Ascending aorta (tissue), 2 donors: Measurements from ENCODE around the gene MSTO1. TPM values are rescaled to one million over a fixed set of nuclear protein-coding genes. Genes with fewer than 3 reads are reported as not detected.
"Not testable (repeated sequence)": the region's sequence is repeated elsewhere in the genome, so short reads cannot be mapped to it uniquely, and the experiment has no call there.

Experiments used
- DNase-seq, 2 donors: peaks; one replicate each; pipeline ENCODE4 v3.0.0-alpha.2; 2019; ENCODE audit warnings: low spot score in 2 of 2
- H3K27ac ChIP-seq, 2 donors: fragments of 200-600 bp; sonication (generic); one replicate each; pipeline ENCODE4 v1.5.1; 2016 to 2017; ENCODE audit warnings: mild to moderate bottlenecking in 1 of 2
- H3K27me3 ChIP-seq: fragments of 200-600 bp; sonication (generic); one replicate; pipeline ENCODE4 v1.5.1; 2017
- H3K36me3 ChIP-seq, 2 donors: fragments of 200-600 bp; sonication (generic); one replicate each; pipeline ENCODE4 v1.5.1; 2016
- H3K4me1 ChIP-seq, 2 donors: fragments of 200-600 bp; sonication (generic); one replicate each; pipeline ENCODE4 v1.5.1; 2016 to 2017; ENCODE audit warnings: mild to moderate bottlenecking in 1 of 2
- H3K4me3 ChIP-seq, 2 donors: fragments of 200-600 bp; sonication (generic); one replicate each; pipeline ENCODE4 v1.5.1; 2016 to 2017; ENCODE audit warnings: mild to moderate bottlenecking in 1 of 2
- H3K9me3 ChIP-seq, 2 donors: fragments of 200-600 bp; sonication (generic); one replicate each; pipeline ENCODE4 v1.5.1; 2016
- intact Hi-C: fragments of 100-400 bp; cut with DNase I; formaldehyde crosslinking; loops from one replicate; pipeline ENCODE4 v1.15.1; 2023
- total RNA-seq: library from RNA; depleted of rRNA; stranded (reverse); fragments of >200 nt; gene quantifications from one replicate; pipeline ENCODE4 v1.1.0, GENCODE V29; 2016
- TF ChIP-seq, protein P1 (sequence below), 3 experiments: fragments of 200-600 bp in 2 of 3; fragments of 450-650 bp in 1 of 3; sonication (generic) in 2 of 3; IDR thresholded peaks; one replicate each; pipeline ENCODE4 v1.5.1; 2016 to 2019; ENCODE audit warnings: antibody characterized with exemption in 3 of 3, mild to moderate bottlenecking in 1 of 3, moderate library complexity in 1 of 3

Gene MSTO1
- total RNA-seq, 1 donor from 2014 or later, result 8.6 TPM

- H3K27me3 ChIP-seq, result no peaks in the 10 kb centered on the region
- H3K27ac ChIP-seq, result no peak overlapping the region
- intact Hi-C loops, result no loop called here
- no peaks in the 10 kb centered on the region for H3K36me3 ChIP-seq
- TF ChIP-seq, protein P1, sequence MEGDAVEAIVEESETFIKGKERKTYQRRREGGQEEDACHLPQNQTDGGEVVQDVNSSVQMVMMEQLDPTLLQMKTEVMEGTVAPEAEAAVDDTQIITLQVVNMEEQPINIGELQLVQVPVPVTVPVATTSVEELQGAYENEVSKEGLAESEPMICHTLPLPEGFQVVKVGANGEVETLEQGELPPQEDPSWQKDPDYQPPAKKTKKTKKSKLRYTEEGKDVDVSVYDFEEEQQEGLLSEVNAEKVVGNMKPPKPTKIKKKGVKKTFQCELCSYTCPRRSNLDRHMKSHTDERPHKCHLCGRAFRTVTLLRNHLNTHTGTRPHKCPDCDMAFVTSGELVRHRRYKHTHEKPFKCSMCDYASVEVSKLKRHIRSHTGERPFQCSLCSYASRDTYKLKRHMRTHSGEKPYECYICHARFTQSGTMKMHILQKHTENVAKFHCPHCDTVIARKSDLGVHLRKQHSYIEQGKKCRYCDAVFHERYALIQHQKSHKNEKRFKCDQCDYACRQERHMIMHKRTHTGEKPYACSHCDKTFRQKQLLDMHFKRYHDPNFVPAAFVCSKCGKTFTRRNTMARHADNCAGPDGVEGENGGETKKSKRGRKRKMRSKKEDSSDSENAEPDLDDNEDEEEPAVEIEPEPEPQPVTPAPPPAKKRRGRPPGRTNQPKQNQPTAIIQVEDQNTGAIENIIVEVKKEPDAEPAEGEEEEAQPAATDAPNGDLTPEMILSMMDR (IDR thresholded peaks at IDR 0.05), result no peak
- no peak for DNase-seq
- H3K9me3 ChIP-seq, result no peaks in the 10 kb centered on the region
- H3K4me1 ChIP-seq, result no peaks in the 10 kb centered on the region
- H3K4me3 ChIP-seq, result no peak overlapping the region
Observed at GRCh38 chr1:155622191-155622590, 12.2 kb downstream of the MSTO1 start.

DNA sequence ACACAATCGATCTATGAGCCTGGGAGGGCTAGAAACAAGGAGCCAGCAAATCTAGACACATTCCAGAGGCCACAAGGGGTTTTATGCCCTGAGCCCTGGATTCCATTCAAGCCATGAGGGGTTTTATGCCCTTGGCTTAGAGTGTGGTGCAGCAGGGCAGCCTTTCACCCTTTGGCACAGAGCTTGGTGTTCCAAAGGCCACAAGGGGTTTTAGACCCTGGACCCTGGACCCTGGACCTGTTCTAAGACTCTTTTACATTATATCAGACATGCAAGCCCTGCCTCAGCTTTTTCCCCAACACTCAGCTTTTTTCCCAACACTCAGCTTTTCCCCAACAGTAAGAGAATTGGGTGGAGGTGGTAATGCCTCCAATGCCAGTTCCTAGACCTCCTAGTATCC is 13.3 kb downstream of the MSTO1 start:
- H3K36me3 ChIP-seq, result no peaks in the 10 kb centered on the region
- H3K9me3 ChIP-seq, result no peaks in the 10 kb centered on the region
- H3K4me3 ChIP-seq, result no peak overlapping the region
- no peak overlapping the region for H3K27ac ChIP-seq
- no peaks in the 10 kb centered on the region for H3K4me1 ChIP-seq
- intact Hi-C loops, result no loop called here
- TF ChIP-seq, protein P1 (IDR thresholded peaks at IDR 0.05), result no peak
- no peak for DNase-seq
- H3K27me3 ChIP-seq, result no peaks in the 10 kb centered on the region

DNA sequence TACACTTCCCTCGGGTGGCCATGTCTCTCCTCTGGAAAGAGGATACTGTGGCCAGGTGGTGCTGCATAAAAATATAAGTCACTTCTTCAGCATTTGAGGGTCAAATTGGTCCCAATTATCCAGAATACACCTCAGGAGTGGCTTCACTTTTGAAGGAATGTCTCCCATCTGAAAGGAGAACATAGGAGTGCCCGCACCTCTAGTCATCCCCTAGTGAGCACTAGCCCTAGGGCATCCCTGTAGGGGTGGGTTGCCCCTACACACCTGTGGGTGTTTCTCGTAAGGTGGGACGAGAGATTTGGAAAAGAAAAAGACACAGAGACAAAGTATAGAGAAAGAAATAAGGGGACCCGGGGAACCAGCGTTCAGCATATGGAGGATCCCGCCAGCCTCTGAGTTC is 16.4 kb downstream of the MSTO1 start:
- H3K27me3 ChIP-seq, intact Hi-C loops, H3K36me3 ChIP-seq, H3K4me3 ChIP-seq, H3K27ac ChIP-seq, DNase-seq, H3K9me3 ChIP-seq, H3K4me1 ChIP-seq: not testable (repeated sequence)

DNA sequence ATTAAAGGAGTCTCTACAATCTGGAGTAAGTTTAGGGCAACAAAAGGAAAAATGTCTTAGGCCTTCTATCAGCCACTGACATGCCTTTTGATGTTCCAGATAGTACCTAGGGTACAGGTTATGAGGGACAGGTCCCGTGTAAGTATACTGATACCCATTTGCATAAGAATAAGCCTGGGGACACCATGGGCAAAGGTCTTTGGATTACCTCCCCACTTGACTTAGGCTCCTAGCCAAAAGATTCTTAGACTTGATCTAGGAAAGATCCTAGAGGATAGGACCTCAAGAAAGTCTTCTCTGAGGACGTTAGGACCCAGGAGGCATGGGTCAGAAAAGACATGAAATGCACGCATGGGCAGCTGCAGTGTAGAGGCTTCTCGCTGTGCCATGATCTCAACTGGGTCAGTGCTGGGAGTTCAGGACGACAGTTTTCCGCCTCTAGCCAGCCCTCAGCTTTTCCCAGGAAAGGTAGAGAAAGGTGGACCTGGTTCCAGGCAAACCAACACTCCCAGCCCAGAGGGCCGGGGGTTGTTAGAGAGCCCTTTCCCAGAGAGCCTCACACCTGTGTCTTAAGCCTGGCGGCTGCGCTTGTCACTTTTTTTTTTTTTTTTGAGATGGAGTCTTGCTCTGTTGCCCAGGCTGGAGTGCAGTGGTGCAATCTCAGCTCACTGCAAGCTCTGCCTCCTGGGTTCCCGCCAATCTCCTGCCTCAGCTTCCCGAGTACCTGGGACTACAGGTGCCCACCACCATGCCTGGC is 26.6 kb downstream of the MSTO1 start:
- Histone ChIP-seq H3K4me3 (no peak overlapping the region), H3K27me3 (no peaks in the 10 kb centered on the region), H3K9me3 (no peaks in the 10 kb centered on the region), H3K36me3 (no peaks in the 10 kb centered on the region), H3K4me1 (no peaks in the 10 kb centered on the region), H3K27ac (no peak overlapping the region)
- no peak for DNase-seq
- intact Hi-C loops, result no loop called here
- TF ChIP-seq, protein P1 (IDR thresholded peaks at IDR 0.05), result no peak

- no peak for DNase-seq
- Histone ChIP-seq H3K27me3 (no peaks in the 10 kb centered on the region), H3K27ac (no peak overlapping the region), H3K4me1 (peaks cover 4 to 5% of the 10 kb centered on the region in 2 donors), H3K36me3 (no peaks in the 10 kb centered on the region), H3K4me3 (no peak overlapping the region), H3K9me3 (peaks cover 0 to 10% of the 10 kb centered on the region in 2 donors)
- intact Hi-C loops, result no loop called here
- TF ChIP-seq, protein P1 (IDR thresholded peaks at IDR 0.05), result no peak
Observed at GRCh38 chr1:155640367-155640766, 30.3 kb downstream of the MSTO1 start.

- H3K36me3 ChIP-seq, intact Hi-C loops, H3K4me3 ChIP-seq, H3K27ac ChIP-seq, H3K27me3 ChIP-seq, DNase-seq: not testable (repeated sequence)
- peaks cover 0 to 10% of the 10 kb centered on the region in 2 donors for H3K9me3 ChIP-seq
- H3K4me1 ChIP-seq, result peaks cover 7 to 13% of the 10 kb centered on the region in 2 donors
Observed at GRCh38 chr1:155642559-155643180, 32.7 kb downstream of the MSTO1 start.
